ENCODE results near the gene ZNF287. TPM values are rescaled to one million over a fixed set of nuclear protein-coding genes. Genes with fewer than 3 reads are reported as not detected.

Gene ZNF287
- polyA plus RNA-seq, 1 experiment: 7.9 TPM

DNA sequence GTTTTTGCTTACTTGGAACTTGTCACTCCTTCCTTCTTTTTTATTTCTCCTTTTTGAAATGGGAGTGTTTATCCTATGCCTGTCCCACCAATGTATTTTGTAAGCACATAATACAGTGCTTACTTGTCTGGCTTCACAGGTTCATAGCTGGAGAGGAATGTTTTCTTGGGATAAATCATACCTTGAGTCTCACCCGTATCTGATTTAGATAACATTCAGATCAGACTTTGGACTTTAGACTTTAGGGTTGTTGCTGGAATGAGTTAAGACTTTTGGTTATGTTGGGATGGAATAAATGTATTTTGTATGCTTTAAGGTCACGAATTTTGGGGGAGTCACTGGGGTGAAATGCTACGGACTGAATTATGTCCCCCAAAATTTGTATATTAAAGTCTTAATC lies 64.0 kb downstream of the ZNF287 start:
- no peak overlapping the region for H3K27ac ChIP-seq (ENCODE audit: low read depth, low read length)
- CTCF ChIA-PET: interaction anchor here (2.4 kb wide), 1 partner anchor 17 kb away, joined by 7 read pairs; no protein-coding TSS in a partner anchor
- POLR2A ChIA-PET: no interaction called here
- TF ChIP-seq, protein P1, sequence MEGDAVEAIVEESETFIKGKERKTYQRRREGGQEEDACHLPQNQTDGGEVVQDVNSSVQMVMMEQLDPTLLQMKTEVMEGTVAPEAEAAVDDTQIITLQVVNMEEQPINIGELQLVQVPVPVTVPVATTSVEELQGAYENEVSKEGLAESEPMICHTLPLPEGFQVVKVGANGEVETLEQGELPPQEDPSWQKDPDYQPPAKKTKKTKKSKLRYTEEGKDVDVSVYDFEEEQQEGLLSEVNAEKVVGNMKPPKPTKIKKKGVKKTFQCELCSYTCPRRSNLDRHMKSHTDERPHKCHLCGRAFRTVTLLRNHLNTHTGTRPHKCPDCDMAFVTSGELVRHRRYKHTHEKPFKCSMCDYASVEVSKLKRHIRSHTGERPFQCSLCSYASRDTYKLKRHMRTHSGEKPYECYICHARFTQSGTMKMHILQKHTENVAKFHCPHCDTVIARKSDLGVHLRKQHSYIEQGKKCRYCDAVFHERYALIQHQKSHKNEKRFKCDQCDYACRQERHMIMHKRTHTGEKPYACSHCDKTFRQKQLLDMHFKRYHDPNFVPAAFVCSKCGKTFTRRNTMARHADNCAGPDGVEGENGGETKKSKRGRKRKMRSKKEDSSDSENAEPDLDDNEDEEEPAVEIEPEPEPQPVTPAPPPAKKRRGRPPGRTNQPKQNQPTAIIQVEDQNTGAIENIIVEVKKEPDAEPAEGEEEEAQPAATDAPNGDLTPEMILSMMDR (IDR thresholded peaks at IDR 0.05; ENCODE audit: low read depth, low read length): no peak
- H3K27me3 ChIP-seq (ENCODE audit: control insufficient read depth, insufficient read depth, low read length): peaks cover 15% of the 10 kb centered on the region
- H3K4me3 ChIP-seq (ENCODE audit: low read depth, low read length): no peak overlapping the region
- H3K9me3 ChIP-seq (ENCODE audit: control insufficient read depth, insufficient read depth, low read length): no peaks in the 10 kb centered on the region
- DNase-seq (ENCODE audit: low read depth, low spot score): no peak

Other genes starting within 250 kb of the ZNF287 start
- gene CENPV, start 215.7 kb downstream of the ZNF287 start, polyA plus RNA-seq (2011; rRNA removed): 65.2 and 71.9 TPM in 2 replicates
- 1,944 and 3,172 TPM in 2 replicates for gene UBB, start 188.1 kb downstream of the ZNF287 start, polyA plus RNA-seq (2011; rRNA removed)
- 30.8 and 38.4 TPM in 2 replicates for gene TRPV2, start 153.6 kb downstream of the ZNF287 start, polyA plus RNA-seq (2011; rRNA removed)
- gene LRRC75A, start 77.0 kb downstream of the ZNF287 start, polyA plus RNA-seq (2011; rRNA removed): 1.2 TPM in 2 replicates
- 1.7 and 2.2 TPM in 2 replicates for gene ZNF624, start 84.6 kb upstream of the ZNF287 start, polyA plus RNA-seq (2011; rRNA removed)
- 0.22 and 0.36 TPM in 2 replicates for gene CCDC144A, start 121.0 kb upstream of the ZNF287 start, polyA plus RNA-seq (2011; rRNA removed)

Measured in AG04450 (cell line).